Right kidney (tissue), 1 donor: ENCODE results near the gene RTL5.

ENCODE experiments used
- DNase-seq: peaks from one replicate; pipeline ENCODE4 v3.0.0-alpha.2; 2016

Gene RTL5

GRCh38 chrX:72078411-72078810 is 53.3 kb downstream of the RTL5 start:
- DNase-seq = no peak
